HepG2 (cell line): ENCODE data around the gene SLC25A19. TPM values are rescaled to one million over a fixed set of nuclear protein-coding genes. Genes with fewer than 3 reads are reported as not detected.

Source experiments
- ARID5B ChIP-seq: IDR thresholded peaks from 2 replicates; pipeline ENCODE4 v1.4.0; 2020; ENCODE audit warnings: mild to moderate bottlenecking, missing genetic modification reagents
- CBFB ChIP-seq: sonication (generic); formaldehyde crosslinking; IDR thresholded peaks from 2 replicates; pipeline ENCODE4 v1.4.0; 2020; ENCODE audit warnings: missing genetic modification reagents
- CHD2 ChIP-seq: IDR thresholded peaks from 2 replicates; pipeline ENCODE4 v1.6.1; 2011; ENCODE audit warnings: low read depth, low read length, improper control_type of control experiment
- LCORL ChIP-seq, 2 experiments: fragments of 450-650 bp in 1 of 2; sonication (generic) in 1 of 2; formaldehyde crosslinking in 1 of 2; IDR thresholded peaks; 2 replicates each; pipeline versions ENCODE4 v1.5.0 to v1.6.1; 2017 to 2020; ENCODE audit warnings: antibody characterized with exemption in 1 of 2, missing genetic modification reagents in 1 of 2
- PCBP2 ChIP-seq: fragments of 200-400 bp; formaldehyde crosslinking; optimal IDR thresholded peaks from 2 replicates; pipeline ENCODE3; 2018; ENCODE audit warnings: low read length, low read depth; ENCODE audit not compliant: poor library complexity, severe bottlenecking
- PITX1 ChIP-seq: sonication (generic); formaldehyde crosslinking; IDR thresholded peaks from 2 replicates; pipeline ENCODE4 v1.5.1; 2020; ENCODE audit warnings: mild to moderate bottlenecking, missing genetic modification reagents
- RXRB ChIP-seq: IDR thresholded peaks from 2 replicates; pipeline ENCODE4 v1.6.1; 2016; ENCODE audit warnings: borderline replicate concordance, missing genetic modification reagents, missing compliant biosample characterization
- TAF15 ChIP-seq: fragments of 200-400 bp; formaldehyde crosslinking; IDR thresholded peaks from one replicate; pipeline ENCODE4 v1.6.1; 2018; ENCODE audit warnings: mild to moderate bottlenecking, low read depth, low read length; ENCODE audit not compliant: poor library complexity, severe bottlenecking
- THAP9 ChIP-seq: sonication (generic); formaldehyde crosslinking; IDR thresholded peaks from 2 replicates; pipeline ENCODE4; 2020; ENCODE audit warnings: missing genetic modification reagents, mild to moderate bottlenecking, borderline replicate concordance
- ZNF335 ChIP-seq: sonication (generic); formaldehyde crosslinking; IDR thresholded peaks from 2 replicates; pipeline ENCODE4 v1.4.0; 2020; ENCODE audit warnings: missing genetic modification reagents
- ZSCAN31 ChIP-seq: sonication (generic); formaldehyde crosslinking; IDR thresholded peaks from 2 replicates; pipeline ENCODE4 v1.5.0; 2020; ENCODE audit warnings: low read depth, mild to moderate bottlenecking, missing genetic modification reagents
- polyA plus RNA-seq, 8 experiments: library from polyadenylated mRNA; depleted of rRNA in 3 of 8; stranded (reverse) in 7 of 8; unstranded in 1 of 8; fragments of >200 nt; fragmentation: Illumina TruSeq in 4 of 8; extraction: Trizol in 4 of 8; gene quantifications; 2 replicates each; pipeline versions ENCODE4 v1.2.1 to v1.2.3, GENCODE V29; 2011 to 2016; ENCODE audit warnings: low read depth in 4 of 8, missing spikeins in 1 of 8, mixed read lengths in 1 of 8; ENCODE audit not compliant: insufficient read depth in 1 of 8
- total RNA-seq, 5 experiments: library from RNA; depleted of rRNA; stranded (reverse); fragments of >200 nt; fragmentation: Illumina TruSeq; extraction: Trizol; gene quantifications; 2 replicates each; pipeline ENCODE4 v1.2.3, GENCODE V29; 2016; ENCODE audit warnings: low read depth in 1 of 5

Gene SLC25A19
- total and polyA plus RNA-seq, 2 of the 13 experiments (the other 11 are each of a cell fraction or from before 2014, with no cell fraction given): 24.4 to 41.4 TPM

- TF ChIP-seq ARID5B (peak; percentile 66), ZSCAN31 (CRISPR knock-in tag) (peak; percentile 94), THAP9 (CRISPR knock-in tag) (peak; percentile 80), PCBP2 (no peak), ZNF335 (CRISPR knock-in tag) (peak; percentile 98), TAF15 (peak; percentile 85), RXRB (CRISPR knock-in tag) (peak; percentile 86), CBFB (CRISPR knock-in tag) (peak; percentile 87), LCORL (IDR thresholded peaks at IDR 0.05) (no peak), LCORL (CRISPR knock-in tag; IDR thresholded peaks at IDR 0.05) (peak; percentile 88), CHD2 (peak; percentile 80), PITX1 (CRISPR knock-in tag) (peak; percentile 70)
Observed at GRCh38 chr17:75289115-75289831, at the start of gene SLC25A19 (continued).
